Subcutaneous abdominal adipose tissue (tissue), 5 donors: ENCODE results near the gene FLCN.

Experiments used
- H3K27ac ChIP-seq: one replicate; pipeline ENCODE4 v1.7.0; 2013; ENCODE audit warnings: low read depth, mild to moderate bottlenecking, inconsistent platforms, low read length, moderate library complexity
- H3K27me3 ChIP-seq, 5 donors: one replicate each; pipeline ENCODE4 v1.7.0; 2013; ENCODE audit warnings: low read length in 5 of 5, inconsistent platforms in 1 of 5; ENCODE audit not compliant: control insufficient read depth in 5 of 5, insufficient read depth in 4 of 5
- H3K36me3 ChIP-seq, 5 donors: one replicate each; pipeline ENCODE4 v1.7.0; 2013; ENCODE audit warnings: low read length in 5 of 5; ENCODE audit not compliant: control insufficient read depth in 5 of 5, insufficient read depth in 5 of 5
- H3K4me1 ChIP-seq, 5 donors: one replicate each; pipeline ENCODE4 v1.7.0; 2013; ENCODE audit warnings: low read length in 5 of 5, mild to moderate bottlenecking in 3 of 5, moderate library complexity in 1 of 5; ENCODE audit not compliant: control insufficient read depth in 5 of 5, insufficient read depth in 5 of 5
- H3K4me3 ChIP-seq, 5 donors: one replicate each; pipeline ENCODE4 v1.7.0; 2013; ENCODE audit warnings: low read length in 5 of 5, low read depth in 1 of 5
- H3K9ac ChIP-seq, 5 donors: one replicate each; pipeline ENCODE4 v1.7.0; 2013; ENCODE audit warnings: low read length in 5 of 5, mild to moderate bottlenecking in 4 of 5, moderate library complexity in 3 of 5
- H3K9me3 ChIP-seq, 5 donors: one replicate each; pipeline ENCODE4 v1.7.0; 2013; ENCODE audit warnings: low read length in 5 of 5; ENCODE audit not compliant: control insufficient read depth in 5 of 5
- donor health status: healthy.
- donor health status: healthy.
- donor health status: healthy.
- donor health status: healthy.
- donor health status: healthy.

FLCN gene

DNA sequence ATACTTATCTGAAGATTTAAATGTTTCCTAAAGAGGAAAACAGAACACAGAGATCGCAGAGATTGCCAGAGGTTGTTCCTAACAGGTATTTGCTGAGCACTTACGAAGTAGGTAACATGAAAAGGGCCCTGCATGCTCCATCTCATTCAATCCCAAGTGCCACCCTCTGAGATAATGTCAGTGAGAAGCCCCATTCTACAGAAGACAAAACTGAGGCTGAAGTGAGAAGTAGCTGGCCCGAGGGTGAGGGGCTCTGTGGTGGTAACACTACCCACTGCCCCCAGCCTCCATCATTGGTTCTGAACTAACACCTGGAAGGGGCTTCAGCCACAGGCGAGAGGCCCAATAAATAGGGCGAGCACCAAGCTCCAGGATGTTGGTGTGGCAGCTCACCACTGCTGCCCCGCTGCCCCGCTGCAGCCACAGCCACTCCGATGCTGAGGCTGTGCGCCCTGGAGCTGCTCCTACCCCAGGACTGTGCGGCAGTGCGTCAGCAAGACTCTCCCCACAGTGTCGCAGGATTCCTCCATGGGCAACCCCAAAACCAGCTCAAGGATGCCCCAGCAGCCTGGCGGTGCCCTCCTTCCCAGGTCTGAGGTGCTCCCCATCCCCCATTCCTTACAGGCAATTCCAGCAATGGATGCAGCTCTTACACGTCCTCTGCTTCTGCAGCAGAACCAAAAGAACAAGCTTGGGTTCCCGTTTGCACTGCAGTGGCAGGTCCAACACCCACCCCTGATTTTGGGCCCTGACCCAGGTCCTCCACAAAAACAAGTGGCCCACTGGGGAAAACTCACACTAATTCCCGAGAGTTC is 10.3 kb downstream of the FLCN start:
- H3K27ac ChIP-seq = no peak overlapping the region
- H3K36me3 ChIP-seq = peaks cover 0 to 100% (median 96%) of the 10 kb centered on the region in 5 donors

DNA sequence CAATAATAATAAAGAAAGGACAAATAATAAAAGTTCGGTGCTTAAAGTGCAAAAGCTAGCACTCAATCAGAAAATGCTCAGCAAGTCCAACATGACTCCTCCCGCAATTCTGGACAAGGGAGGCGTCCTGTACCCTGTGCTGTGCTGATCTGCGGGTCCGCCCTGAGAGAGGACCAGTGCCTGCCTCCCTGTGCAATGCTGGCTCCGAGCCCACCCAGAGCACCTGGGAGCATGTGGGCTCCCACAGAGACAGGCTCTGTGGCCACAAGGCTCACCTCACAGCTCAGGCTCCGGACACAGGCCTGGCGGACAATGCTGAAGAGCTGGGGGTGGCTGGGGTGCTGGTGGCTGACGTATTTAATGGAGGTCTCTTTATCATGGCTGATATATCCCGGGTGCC is 11.1 kb downstream of the FLCN start:
- Histone ChIP-seq H3K9me3 (no peaks in the 10 kb centered on the region), H3K27me3 (no peaks in the 10 kb centered on the region), H3K36me3 (peaks cover 0 to 100% (median 97%) of the 10 kb centered on the region in 5 donors), H3K4me3 (no peak overlapping the region), H3K4me1 (peaks cover 0 to 17% (median 13%) of the 10 kb centered on the region in 5 donors), H3K27ac (no peak overlapping the region), H3K9ac (no peak overlapping the region)

More for the DNA sequence above, 10.3 kb downstream of the FLCN start:
- Histone ChIP-seq H3K4me1 (peaks cover 0 to 17% (median 13%) of the 10 kb centered on the region in 5 donors), H3K4me3 (no peak overlapping the region), H3K9me3 (no peaks in the 10 kb centered on the region), H3K27me3 (no peaks in the 10 kb centered on the region), H3K9ac (no peak overlapping the region)

DNA sequence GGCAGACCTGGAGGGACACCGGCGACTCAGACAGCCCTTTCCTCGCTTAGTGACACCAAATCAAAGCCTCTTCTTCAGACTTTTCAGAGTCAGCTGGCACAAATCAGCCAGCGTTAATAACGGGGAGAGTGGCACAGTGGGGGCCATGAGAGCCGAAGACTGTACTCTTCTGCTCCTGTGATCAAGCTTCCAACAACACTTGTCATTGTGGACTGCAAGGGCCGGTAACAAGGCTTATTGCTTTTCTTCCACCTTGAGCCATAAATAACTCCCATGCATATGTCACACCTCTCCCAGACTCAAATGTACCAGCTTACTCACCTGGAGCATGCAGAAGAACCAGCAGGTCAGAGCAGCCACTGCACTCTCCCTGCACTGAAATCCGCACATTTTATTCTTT is 12.8 kb downstream of the FLCN start:
- H3K4me3 ChIP-seq = no peak overlapping the region
- no peak overlapping the region for H3K9ac ChIP-seq
- H3K27me3 ChIP-seq = no peaks in the 10 kb centered on the region
- H3K9me3 ChIP-seq = no peaks in the 10 kb centered on the region
- peaks cover 0 to 100% (median 95%) of the 10 kb centered on the region in 5 donors for H3K36me3 ChIP-seq
- no peak overlapping the region for H3K27ac ChIP-seq
- H3K4me1 ChIP-seq = peaks cover 0 to 16% (median 13%) of the 10 kb centered on the region in 5 donors

DNA sequence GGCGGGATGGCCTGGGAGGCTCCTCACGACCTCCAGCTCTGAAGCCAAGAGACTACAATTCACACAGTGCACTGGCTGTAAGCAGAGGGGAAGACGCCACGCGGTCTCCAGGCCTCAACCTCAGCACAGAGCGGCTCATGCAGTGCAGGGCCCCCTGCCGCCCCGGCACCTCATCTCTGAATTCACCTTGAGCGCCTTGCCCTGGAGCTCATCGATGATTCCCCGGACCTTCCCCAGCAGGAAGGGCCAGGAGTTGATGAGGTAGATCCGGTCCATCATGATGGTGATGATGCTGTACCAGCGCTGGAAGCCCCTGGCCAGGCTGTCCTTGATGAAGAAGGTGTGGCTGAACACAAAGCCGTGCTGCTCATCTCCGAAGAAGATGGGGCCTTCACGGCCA is 13.2 kb downstream of the FLCN start:
- no peak overlapping the region for H3K4me3 ChIP-seq
- H3K36me3 ChIP-seq = peaks cover 0 to 100% (median 95%) of the 10 kb centered on the region in 5 donors
- no peaks in the 10 kb centered on the region for H3K9me3 ChIP-seq
- H3K4me1 ChIP-seq = peaks cover 0 to 12% (median 9%) of the 10 kb centered on the region in 5 donors
- no peak overlapping the region for H3K9ac ChIP-seq
- no peak overlapping the region for H3K27ac ChIP-seq
- H3K27me3 ChIP-seq = no peaks in the 10 kb centered on the region

DNA sequence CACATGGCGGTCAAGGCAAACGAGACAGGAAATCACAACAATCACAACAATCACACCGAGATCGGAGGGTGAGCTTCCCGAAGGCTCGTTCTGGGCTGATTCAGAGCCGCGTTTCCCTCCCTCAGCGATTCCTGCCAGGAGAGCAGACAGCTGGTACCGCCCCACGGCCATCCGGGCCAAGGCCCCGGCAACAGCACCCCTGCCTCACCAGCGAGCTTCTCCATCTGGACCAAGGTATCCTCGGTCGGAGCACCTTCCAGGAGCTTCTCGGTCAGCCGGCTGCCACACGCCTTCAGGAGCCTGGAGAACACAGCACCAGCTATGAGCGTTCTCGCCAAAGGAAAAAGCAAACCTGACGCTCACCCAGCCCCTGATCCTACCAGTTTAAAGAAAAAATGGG is 15.6 kb downstream of the FLCN start:
- Histone ChIP-seq H3K4me3 (no peak overlapping the region), H3K36me3 (peaks cover 4 to 100% (median 95%) of the 10 kb centered on the region in 5 donors), H3K9me3 (no peaks in the 10 kb centered on the region), H3K4me1 (no peaks in the 10 kb centered on the region), H3K9ac (no peak overlapping the region), H3K27me3 (no peaks in the 10 kb centered on the region), H3K27ac (no peak overlapping the region)

DNA sequence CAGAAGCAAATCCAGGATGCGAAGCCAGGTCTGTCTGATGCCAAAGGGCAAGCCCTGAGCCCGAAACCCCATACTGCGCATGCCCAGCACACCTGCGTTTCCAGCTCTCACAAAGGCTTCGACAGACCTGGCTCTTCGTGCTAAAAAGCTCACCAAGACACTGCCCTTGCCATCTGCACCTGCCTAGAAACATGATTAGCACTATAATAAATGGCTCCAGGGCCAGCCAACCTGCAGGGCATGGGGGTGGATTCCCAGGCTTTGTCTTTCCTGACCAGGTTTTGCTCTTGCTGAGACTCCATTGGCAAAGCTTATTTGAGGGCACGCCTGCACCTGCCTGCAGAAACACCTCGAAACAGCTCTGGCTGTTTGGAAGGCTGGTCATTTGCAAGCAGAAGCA is 16.4 kb downstream of the FLCN start:
- Histone ChIP-seq H3K4me3 (no peak overlapping the region), H3K36me3 (peaks cover 4 to 100% (median 95%) of the 10 kb centered on the region in 5 donors), H3K27ac (no peak overlapping the region), H3K27me3 (no peaks in the 10 kb centered on the region), H3K4me1 (no peaks in the 10 kb centered on the region), H3K9ac (no peak overlapping the region), H3K9me3 (no peaks in the 10 kb centered on the region)

GRCh38 chr17:17217995-17218394 is 19.0 kb downstream of the FLCN start:
- H3K4me3 ChIP-seq = no peak overlapping the region
- H3K4me1 ChIP-seq = peaks cover 0 to 14% (median 8%) of the 10 kb centered on the region in 5 donors
- H3K9ac ChIP-seq = no peak overlapping the region
- H3K27me3 ChIP-seq = no peaks in the 10 kb centered on the region
- no peak overlapping the region for H3K27ac ChIP-seq
- no peaks in the 10 kb centered on the region for H3K9me3 ChIP-seq
- peaks cover 4 to 97% (median 91%) of the 10 kb centered on the region in 5 donors for H3K36me3 ChIP-seq

DNA sequence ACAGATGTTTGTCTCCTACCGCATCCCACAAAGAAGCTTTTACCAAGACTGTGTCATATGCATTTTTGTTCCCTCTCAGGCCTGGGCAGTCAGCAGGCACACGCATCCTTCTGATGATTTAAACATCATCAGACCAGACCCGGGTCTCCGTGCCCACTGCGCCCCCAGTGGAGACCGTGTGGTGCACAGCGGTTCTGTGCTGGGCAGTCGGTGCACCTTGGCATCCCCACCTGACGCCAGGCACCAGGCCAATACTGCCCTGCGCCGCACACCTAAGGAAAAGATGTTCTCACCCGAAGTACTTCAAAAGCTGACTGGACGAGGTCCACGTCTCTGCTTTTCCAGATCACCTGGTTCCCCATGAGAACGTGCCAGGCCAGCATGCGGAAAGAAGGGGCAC is 20.2 kb downstream of the FLCN start:
- peaks cover 0 to 14% (median 8%) of the 10 kb centered on the region in 5 donors for H3K4me1 ChIP-seq
- H3K27ac ChIP-seq = no peak overlapping the region
- H3K4me3 ChIP-seq = no peak overlapping the region
- H3K36me3 ChIP-seq = peaks cover 4 to 93% (median 84%) of the 10 kb centered on the region in 5 donors
- H3K9me3 ChIP-seq = no peaks in the 10 kb centered on the region
- no peak overlapping the region for H3K9ac ChIP-seq
- H3K27me3 ChIP-seq = no peaks in the 10 kb centered on the region

DNA sequence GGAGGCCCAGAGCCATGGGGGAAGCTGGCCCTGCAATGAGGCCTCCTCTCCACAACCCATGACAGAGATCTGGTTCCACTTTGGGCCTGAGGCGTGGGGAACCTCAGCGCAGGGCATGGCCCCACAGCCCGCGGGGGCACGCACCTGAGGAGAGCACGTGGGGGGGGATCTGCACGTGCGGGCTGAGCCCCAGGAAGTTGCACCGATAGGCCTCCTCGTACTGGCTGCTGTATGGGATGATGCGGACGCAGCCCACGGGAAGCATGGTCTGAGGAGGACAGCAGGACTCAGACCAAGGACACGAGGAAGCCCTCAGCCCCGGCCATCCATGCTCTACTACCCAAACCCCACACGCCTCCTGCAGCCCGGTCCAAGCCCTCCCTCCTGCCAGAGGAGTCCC is 20.7 kb downstream of the FLCN start:
- Histone ChIP-seq H3K36me3 (peaks cover 4 to 92% (median 82%) of the 10 kb centered on the region in 5 donors), H3K4me3 (no peak overlapping the region), H3K27me3 (no peaks in the 10 kb centered on the region), H3K9me3 (no peaks in the 10 kb centered on the region), H3K4me1 (peaks cover 0 to 14% (median 8%) of the 10 kb centered on the region in 5 donors), H3K9ac (no peak overlapping the region), H3K27ac (no peak overlapping the region)

DNA sequence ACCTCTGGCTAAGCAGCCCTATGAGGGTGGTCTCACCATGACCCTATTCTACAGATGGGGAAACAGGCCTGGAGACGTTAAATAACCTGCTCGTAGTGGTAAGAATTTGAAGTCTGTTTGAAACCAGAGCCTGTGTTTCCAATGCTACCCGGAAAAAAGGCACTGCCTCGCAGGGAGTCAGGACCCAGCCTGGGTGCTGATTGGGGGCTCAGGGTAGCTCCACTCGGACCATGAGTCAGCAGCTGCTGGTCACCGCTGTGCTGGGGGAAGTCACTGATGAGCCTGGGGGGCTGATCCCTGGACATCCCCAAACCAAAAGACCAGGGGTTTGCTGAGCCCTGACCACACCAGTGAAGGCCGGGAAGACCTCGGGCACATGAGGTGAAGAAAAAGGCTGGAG is 21.4 kb downstream of the FLCN start:
- Histone ChIP-seq H3K27me3 (no peaks in the 10 kb centered on the region), H3K36me3 (peaks cover 4 to 90% (median 77%) of the 10 kb centered on the region in 5 donors), H3K4me3 (no peak overlapping the region), H3K9ac (no peak overlapping the region), H3K9me3 (no peaks in the 10 kb centered on the region), H3K4me1 (peaks cover 0 to 14% (median 8%) of the 10 kb centered on the region in 5 donors), H3K27ac (no peak overlapping the region)
